NB4 (cell line): ENCODE measurements around the gene ANAPC16.
"Not testable (repeated sequence)": the region's sequence is repeated elsewhere in the genome, so short reads cannot be mapped to it uniquely, and the experiment has no call there.

Experiments
- DNase-seq: peaks from one replicate; pipeline ENCODE4 v3.0.0; 2010; ENCODE audit warnings: low read depth
- H3K4me3 ChIP-seq: one replicate; pipeline ENCODE4 v1.5.1; 2011; ENCODE audit warnings: mild to moderate bottlenecking, low read depth, low read length, moderate library complexity
- CTCF ChIP-seq: IDR thresholded peaks from one replicate; pipeline ENCODE4 v1.5.1; 2012; ENCODE audit warnings: low read depth, low read length
- MYC ChIP-seq: IDR thresholded peaks from 2 replicates; pipeline ENCODE4 v1.6.1; 2011; ENCODE audit warnings: low read depth, low read length
- POLR2A ChIP-seq: IDR thresholded peaks from 2 replicates; pipeline ENCODE4 v1.6.1; 2011; ENCODE audit warnings: mild to moderate bottlenecking; ENCODE audit not compliant: insufficient read length; ENCODE audit errors: extremely low read depth
- TF ChIP-seq, protein P1 (sequence below): IDR thresholded peaks from 2 replicates; pipeline ENCODE4 v1.6.1; 2011; ENCODE audit warnings: low read depth, low read length

Gene ANAPC16

DNA sequence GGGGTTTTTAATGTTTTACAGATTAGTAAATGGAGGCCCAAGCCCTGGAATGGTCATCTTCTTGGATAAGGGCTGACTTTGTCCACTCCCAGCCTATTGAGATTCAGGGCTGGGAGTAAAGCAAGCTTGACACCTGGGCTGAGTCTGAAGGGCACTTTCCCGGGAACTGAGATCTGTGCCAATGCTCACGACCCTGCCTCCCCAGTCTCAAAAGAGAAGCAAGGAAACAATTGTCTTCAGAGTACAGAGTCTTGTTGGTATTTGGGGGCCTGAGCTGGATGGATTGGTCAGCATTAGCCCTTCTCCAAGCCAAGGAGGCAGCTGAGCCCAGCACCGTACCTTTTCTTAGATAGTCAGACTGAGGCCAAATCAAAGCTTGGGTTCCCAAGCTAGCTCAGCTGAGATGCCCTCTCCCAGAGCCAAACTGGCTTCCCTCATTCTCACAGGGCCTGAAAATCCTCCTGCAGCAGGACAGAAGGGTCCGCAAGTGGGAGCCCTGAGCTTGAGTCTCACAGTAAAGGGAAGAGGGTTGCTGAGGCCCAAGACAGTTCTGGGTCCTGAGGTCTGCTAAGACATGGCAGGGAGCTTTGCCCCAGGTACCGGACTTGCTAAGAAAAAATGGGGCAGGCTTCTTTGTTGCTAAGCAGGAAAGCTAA is 61.7 kb downstream of the ANAPC16 start:
- TF ChIP-seq MYC (no peak), CTCF (no peak), POLR2A (no peak)
- TF ChIP-seq, protein P1, sequence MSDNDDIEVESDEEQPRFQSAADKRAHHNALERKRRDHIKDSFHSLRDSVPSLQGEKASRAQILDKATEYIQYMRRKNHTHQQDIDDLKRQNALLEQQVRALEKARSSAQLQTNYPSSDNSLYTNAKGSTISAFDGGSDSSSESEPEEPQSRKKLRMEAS = no peak
- H3K4me3 ChIP-seq = no peak overlapping the region
- DNase-seq = no peak

GRCh38 chr10:72277996-72278667 is 62.3 kb downstream of the ANAPC16 start:
- no peak overlapping the region for H3K4me3 ChIP-seq
- TF ChIP-seq POLR2A (no peak), CTCF (no peak), MYC (no peak)
- TF ChIP-seq, protein P1 = no peak

DNA sequence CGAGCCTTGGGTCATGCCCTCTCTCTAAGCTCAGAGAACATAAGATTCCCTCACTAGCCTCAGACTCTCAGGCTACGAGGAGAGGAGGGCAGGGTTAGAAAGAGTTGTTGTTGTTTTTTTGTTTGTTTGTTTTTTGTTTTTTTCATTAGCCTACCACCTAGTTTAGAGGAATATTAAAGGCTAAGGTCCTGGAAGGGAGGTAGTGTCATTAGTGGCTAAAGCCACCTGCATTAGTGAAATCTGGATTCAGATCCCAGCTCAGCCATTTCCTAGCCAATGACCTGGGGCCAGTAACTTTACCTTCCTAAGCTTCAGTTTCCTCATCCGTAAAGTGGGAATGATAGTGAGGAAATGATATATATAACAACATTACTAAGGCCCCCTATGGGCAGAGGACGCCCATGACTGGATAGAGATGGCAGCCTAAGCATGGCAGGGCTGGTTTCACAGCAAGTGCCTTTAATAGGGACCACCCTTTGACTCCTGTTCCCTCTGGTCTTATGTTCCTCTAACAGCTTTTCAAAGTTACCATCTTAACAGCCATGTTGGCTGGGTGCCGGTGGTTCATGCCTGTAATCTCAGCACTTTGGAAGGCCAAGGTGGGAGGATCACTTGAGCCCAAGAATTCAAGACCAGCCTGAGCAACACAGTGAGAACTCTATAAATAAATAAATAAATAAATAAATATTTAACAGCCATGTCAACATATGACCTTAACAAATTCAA is 63.0 kb downstream of the ANAPC16 start:
- DNase-seq = no peak
- TF ChIP-seq MYC (no peak), CTCF (no peak), POLR2A (no peak)
- TF ChIP-seq, protein P1 = no peak

More at GRCh38 chr10:72277996-72278667, 62.3 kb downstream of the ANAPC16 start:
- peak; percentile 13 for DNase-seq

DNA sequence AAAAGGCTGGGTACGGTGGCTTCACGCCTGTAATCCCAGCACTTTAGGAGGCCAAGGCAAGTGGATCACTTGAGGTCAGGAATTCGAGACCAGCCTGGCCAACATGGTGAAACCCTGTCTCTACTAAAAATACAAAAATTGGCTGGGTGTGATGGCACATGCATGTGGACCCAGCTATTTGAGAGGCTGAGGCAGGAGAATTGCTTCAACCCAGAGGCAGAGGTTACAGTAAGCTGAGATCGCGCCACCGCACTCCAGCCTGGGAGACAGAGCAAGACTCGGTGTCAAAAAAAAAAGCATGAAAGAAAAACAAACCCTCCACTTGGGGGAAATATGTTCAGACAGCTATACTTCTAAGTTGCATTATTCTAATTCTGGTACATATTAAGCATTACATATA is 63.8 kb downstream of the ANAPC16 start:
- H3K4me3 ChIP-seq, DNase-seq: not testable (repeated sequence)

More for the DNA sequence above, 63.0 kb downstream of the ANAPC16 start:
- no peak overlapping the region for H3K4me3 ChIP-seq

- no peak for DNase-seq
Observed at GRCh38 chr10:72283131-72283530, 67.3 kb downstream of the ANAPC16 start.

More at GRCh38 chr10:72283131-72283530, 67.3 kb downstream of the ANAPC16 start:
- TF ChIP-seq, protein P1 = no peak
- no peak for TF ChIP-seq MYC
- TF ChIP-seq CTCF = no peak
- TF ChIP-seq POLR2A = no peak
- no peak overlapping the region for H3K4me3 ChIP-seq
